Ramos (cell line): ENCODE measurements around the gene FBXO39.
"Not testable (repeated sequence)": the region's sequence is repeated elsewhere in the genome, so short reads cannot be mapped to it uniquely, and the experiment has no call there.

Experiments
- in situ Hi-C: fragments of 300-500 bp; cut with MboI; formaldehyde crosslinking; loops from one replicate; pipeline ENCODE4 v1.14.3; 2022; ENCODE audit warnings: low sequenced_read_pairs; ENCODE audit not compliant: unreplicated experiment

Gene FBXO39

DNA sequence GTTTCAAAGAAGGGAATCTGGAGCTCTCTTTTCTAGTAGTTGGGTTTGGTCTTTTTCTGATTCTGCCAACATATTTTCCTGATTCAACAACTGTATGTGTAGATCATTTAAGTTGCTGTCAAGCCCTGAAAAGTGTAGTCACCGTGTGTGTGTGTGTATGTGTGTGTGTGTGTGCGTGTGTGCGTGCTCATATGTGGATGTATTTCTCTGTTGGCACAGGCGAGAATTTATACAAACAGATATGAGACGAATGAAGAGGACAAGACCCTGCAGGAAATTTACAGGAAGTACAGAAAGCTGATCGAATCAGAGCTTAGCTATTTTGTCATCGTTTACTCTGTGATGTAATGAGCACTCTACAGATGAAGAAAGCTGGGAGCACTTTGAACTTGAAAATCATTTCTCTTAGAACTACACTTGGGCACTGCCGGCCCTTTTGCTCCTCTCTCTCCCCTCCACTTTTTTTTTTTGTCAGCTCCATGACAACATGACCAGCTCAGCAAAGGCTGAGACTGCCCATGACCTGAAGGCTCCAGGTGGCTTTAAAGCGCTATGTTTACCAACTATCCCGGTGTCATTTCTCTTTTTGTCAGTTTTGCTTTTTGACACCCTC lies 11.2 kb downstream of the FBXO39 start:
- in situ Hi-C loops = no loop called here

DNA sequence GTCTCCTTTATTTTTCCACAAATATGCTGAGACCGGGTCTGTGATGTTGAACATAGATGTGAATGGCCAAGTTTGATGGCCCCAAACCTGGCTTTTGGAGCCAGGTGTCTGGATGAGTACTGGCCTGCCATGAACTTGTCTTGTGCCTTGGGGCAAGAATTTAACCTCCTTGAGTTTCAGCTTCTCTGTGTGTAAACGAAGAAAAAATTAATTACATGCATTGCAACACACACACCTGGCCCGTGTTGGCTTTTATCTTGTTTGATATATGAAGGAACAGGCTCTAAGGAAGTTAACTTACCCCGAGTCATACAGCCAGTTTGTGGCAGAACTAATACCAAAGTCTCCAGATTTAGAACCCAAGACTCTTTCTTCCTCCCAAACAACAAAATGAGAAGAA lies 13.1 kb downstream of the FBXO39 start:
- in situ Hi-C loops = no loop called here

DNA sequence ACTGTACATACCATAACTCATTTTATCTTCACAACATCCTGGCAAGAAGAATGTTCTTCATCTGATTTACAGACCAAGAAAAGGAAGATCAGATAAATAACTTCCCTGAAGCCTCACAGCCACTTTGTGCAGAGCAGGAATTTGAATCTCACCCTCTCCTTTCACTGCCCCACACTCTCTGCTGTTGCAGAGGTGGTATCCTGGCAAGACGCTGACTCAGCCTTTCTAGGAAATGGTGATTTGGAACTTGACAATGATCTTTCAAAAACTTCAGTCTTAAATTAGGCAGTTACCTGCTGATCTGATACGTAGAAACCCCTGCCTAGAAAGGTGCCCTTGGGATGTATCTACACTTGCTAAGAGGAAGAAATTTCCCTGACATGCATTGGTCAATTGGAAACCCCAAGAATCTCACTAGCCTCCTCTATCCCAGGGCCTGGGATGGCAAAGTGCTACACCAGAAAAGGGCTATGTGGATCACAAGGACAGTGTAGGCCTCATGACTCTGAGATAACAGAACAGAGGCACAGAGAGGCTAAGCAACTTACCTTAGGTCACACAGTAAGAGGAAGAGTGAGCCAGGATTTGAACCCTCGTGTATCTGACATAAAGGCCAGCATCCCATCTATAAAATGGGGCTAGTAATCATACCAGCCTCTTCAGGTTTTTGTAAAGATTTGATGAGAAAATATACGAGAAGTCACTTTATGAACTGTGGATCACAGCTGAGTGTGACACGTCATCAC lies 17.9 kb downstream of the FBXO39 start:
- in situ Hi-C loops = no loop called here

DNA sequence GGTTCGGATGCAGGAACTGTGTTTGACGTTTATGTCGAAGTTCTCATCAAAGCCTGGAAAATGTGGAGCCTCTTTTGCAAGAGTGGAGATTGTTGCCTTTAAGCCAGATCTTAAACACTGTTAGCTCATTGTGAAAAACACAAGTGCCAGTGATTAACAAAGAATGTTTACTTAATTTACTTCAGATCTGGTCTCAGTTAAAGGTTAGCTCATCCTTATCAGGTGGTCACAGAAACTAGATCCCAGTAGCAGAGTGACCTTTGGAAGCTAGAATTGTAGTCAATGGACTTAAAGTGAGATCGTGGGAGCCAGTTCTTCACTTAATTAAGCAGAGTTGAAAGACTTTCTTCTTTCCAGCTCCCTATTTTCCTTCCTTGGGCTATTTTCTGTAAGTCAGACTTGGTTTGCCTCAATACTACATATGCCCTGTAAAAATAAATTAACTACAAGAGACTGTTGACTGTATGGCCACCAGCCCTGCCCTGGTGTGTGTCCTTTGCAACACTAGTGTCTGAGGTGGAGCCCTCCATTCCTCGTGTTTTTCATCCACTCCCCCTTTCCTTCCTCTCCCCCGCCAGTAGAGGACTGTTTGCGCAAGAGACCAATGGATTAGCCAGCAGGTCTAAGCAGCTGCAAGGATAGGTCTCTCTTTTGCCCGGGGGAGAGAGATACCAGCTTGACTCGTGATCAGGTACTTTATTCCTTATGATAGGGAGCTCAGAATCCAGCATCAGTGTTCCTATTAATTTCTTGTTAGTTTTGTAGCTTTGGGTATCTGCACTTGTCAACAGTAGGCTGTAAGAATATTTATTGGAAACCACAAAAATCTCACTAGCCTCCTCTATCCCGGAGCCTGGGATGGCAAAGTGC lies 20.2 kb downstream of the FBXO39 start:
- in situ Hi-C loops = no loop called here

DNA sequence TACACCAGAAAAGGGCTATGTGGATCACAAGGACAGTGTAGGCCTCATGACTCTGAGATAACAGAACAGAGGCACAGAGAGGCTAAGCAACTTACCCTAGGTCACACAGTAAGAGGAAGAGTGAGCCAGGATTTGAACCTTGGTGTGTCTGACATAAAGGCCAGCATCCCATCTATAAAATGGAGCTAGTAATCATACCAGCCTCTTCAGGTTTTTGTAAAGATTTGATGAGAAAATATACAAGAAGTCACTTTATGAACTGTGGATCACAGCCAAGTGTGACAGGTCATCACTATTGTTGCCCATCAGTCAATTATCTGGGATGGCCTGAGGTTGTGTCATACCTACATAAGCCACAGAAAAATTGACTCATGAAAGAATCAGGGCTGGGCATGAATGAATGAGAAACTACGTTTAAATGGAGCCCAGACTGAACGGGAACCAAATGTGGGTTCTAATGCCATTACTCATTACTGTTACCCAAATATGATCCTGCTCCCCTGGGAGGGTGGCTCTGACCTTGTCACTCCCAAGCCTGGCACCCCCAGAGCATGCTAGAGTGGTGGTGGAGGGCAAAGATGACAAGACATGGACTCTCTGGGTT lies 21.0 kb downstream of the FBXO39 start:
- in situ Hi-C loops = no loop called here

DNA sequence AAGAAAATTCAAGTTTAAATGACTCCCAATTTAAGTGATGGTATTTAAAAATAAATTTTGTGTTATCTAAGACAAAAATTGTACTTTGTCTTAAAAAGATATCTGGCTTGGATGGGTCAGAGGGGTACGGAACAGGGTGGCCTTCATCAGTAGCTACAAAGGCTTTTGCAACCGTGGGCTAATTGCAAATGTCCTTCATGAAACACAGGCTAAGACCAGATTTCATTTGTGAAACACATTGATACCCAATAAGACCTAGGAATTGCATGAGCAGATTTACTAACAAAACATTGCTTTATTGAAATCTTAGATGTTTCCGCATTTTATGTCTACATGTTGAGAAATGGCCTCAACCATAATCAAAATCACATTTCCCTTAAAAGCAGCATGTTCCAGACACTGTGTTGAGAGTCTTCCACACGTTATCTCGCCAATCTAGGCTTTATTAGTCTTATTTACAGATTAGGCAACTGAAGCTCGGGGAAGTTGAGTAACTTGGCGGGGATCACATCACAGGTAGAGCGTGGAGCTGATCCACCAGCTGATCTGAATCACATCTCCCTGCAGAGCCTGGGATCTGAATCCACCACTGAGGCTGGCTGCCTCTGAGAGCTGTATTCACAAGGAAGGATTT lies 21.8 kb downstream of the FBXO39 start:
- in situ Hi-C loops = no loop called here

DNA sequence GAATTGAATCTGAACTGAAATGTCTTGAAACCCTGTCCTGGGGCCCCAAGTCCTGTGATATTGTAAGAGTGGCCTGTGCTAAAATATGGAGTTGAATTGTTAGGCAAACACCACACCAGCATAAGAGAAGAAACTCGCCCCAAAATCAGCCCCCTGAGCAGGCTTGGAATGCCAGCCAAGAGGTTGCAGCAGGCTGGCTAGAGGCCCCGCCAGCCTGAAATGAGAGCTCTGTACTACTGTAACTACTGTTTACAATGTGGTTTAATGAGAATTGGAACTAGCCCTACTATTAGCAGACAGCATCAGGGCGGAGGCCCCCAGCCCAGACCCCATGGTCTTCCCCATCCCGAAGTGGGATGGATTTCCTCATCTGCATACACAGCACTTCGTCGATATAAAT lies 23.7 kb downstream of the FBXO39 start:
- in situ Hi-C loops = no loop called here

DNA sequence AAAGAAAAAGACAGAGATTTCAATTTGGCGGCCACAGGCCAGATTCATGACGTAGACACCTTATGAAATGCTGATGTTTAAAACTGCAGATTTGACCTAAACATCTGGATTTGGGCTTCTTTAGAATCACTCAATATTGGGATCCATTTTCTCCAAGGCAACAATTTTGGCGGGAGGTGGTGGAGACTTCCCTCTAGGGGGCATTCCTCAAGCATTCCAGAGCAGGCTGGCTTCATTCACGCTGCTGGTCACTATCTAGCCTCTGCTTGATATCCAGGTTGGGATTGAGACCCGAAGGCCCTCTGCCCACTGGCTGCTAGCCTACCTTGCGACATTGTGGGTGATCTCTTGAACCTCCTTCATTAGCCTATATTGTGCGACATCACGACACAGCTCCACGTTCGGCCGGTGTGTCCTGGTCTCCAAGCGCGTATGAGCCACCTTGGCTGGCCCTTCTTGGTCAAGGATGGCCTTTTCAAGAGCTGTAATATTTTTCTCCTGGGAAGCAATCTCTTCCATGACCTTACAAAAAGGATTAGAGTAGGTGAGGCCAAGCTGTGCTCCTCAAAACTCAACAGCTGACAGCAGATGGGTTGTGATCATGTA lies 24.5 kb downstream of the FBXO39 start:
- in situ Hi-C loops = no loop called here

DNA sequence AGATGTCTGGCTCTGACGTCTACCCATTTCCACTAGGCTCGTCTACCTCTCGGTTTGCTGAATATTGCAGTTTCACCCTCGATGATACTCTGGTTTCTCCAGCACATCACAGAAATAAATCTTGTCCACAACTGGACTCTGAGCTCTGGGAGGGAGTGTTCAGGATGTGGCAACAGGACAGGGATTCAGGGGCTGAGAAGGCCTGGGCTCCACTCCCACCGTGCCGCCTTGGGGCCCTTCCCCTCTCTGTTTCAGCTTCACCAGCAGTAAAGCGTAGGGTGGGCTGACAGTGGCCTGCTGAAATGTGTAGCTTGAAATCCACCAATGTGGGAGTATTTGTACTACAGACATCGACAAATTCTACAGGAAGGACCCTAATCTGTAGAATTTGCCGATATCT lies 35.5 kb downstream of the FBXO39 start:
- in situ Hi-C loops = no loop called here

DNA sequence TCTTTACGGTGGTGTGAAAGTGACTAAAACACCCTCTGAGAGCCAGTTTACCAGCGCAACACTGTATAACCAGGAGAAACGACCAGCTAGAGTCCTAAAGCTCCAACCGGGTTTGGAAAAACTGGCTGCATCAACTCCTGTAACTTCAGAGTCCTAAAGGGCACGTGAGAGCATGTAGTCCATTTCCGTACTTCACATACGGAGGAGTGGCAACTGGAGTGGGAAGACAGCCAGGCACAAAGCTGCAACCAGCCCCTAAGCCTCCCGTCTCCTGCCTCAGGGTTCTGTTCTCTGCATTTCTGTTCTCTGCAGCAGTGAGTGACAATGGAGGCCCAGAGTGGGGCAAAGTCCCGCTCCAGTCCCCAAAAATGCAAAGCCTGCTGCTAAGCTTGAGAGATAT lies 36.3 kb downstream of the FBXO39 start:
- in situ Hi-C loops = no loop called here

DNA sequence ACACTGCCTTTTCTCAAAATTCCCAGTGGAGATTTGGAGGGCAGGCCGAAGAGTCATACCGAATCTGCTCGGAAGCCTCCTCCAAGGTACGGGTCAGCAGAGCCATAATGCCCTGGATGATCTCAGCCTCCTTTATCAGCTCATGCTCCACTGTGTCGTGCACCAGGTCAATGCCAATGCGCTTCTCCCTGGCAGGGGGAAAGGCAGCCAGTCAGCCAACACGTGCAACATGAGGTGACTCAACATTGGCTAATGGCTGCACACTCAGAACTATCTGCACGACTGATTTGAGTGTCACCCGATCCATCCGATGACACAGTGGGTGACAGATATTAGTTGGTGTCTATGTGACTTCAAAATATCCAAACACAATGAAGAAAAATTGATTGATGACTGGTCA lies 39.8 kb downstream of the FBXO39 start:
- in situ Hi-C loops = no loop called here

DNA sequence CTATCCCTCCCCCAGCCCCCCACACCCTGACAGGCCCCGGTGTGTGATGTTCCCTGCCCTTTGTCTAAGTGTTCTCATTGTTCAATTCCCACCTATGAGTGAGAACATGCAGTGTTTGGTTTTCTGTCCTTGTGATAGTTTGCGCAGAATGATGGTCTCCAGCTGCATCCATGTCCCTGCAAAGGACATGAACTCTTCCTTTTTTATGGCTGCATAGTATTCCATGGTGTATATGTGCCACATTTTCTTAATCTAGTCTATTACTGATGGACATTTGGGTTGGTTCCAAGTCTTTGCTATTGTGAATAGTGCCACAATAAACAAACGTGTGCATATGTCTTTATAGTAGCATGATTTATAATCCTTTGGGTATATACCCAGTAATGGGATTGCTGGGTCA lies 40.4 kb downstream of the FBXO39 start:
- in situ Hi-C loops = not testable (repeated sequence)

DNA sequence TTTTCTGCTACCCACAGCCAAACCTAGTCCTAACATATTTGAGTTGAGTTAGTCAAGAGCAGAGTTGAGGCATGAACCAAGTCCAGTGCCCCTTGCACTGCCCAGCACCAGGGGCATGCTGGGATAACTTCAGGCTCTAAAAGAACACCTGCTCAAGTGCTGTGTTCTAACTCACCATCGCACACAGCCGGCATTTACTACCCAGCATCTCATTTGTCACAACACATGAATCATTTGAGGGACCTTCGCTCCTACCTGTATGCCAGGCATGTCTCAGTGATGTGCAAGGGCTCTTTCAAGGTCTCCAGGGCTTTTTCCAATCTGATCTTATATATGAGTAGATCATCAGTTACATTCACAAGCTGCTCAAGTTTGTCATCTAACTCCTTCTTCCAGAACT lies 42.9 kb downstream of the FBXO39 start:
- in situ Hi-C loops = no loop called here

DNA sequence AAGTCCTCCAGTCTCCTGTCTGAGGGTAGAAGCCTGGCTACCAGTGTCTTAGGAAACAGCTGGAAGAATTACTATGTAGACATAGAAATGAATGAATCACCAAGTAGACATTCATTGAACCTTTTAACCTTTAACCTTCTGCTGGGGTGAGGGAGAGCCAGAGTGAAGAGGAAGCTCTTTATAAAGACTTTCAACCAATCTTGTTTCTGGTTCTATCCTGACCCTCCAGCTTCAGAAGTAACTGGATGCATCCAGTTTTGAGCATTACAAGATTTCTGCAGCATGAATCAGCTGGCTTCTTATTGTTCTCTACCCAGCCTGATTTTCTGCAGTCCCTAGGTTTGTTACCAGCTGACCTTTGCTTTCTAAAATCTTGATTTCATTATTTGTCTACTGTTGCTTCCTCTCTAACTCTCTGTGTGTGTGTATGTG lies 47.0 kb downstream of the FBXO39 start:
- in situ Hi-C loops = no loop called here

DNA sequence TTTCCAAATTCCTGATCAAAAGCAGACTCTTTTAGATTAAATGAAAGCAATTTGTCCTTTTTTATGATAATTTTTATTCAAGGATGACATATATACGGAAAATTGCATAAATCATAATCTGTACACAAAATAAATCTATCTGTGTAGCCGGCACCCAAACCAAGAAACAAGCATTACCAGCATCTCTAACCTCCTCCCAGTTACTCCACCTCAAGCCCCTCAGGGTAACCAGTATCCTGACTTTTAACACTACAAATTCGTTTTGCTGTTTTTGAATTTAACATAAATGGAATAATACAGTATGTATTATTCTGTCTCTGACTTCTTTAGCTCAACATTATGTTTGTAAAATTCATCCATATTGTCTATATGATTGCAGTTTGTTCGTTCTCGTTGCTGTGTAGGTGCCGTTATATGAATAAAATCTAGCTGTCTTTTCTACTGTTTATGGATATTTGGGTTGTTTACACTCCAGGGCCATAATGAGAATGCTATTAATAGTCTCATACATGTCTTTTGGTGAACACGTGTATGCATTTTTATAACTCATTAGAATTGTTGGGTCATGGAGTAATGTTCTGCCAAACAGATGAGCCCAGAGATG lies 54.5 kb downstream of the FBXO39 start:
- in situ Hi-C loops = no loop called here

DNA sequence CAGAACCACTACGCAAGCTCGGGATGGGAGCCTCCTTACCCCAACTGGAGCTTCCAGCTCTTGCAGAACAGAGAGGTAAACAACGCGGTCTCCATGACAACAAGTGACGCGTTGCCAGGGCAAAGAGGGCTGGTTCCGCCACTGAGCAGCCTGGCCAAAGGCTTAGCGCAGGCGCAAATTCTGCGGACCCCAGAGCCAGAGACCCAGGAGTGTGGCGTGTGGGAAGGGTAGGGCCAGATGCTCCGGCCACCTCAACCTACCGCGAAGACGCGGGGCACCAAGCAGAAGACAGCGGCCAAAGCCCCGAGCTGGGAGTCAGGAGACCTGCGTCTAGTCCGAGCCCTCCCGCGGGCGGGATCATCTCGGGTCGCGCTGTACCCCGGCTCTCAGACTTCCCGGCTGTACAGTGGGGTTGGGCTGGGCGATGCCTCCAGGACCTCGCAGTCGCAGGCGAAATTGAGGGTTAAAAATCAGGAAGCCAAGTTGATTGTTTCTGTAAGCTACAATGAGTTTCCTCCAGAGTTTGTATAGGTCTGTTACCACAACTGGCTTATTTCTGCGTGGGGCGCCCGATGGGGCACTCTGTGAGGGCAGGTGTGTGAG lies 55.7 kb downstream of the FBXO39 start, which contains the start of gene TEKT1:
Gene TEKT1 (minus strand): TSS at position 69 of the 603 bp plus-strand sequence. CDS start 1,353 bp downstream, outside the sequence.
- in situ Hi-C loops = no loop called here
